Large intestine (tissue), 3 donors: Measurements from ENCODE around the gene MPC2. TPM values are rescaled to one million over a fixed set of nuclear protein-coding genes. Genes with fewer than 3 reads are reported as not detected.

Experiments used
- DNase-seq, 2 donors: peaks; one replicate each; pipeline versions ENCODE4 v3.0.0 to v3.0.0-alpha.2; 2013
- H3K27ac ChIP-seq: one replicate; pipeline ENCODE4 v1.5.1; 2013; ENCODE audit warnings: low read length
- H3K27me3 ChIP-seq: 2 replicates; pipeline ENCODE4 v1.6.1; 2013; ENCODE audit warnings: low read length; ENCODE audit not compliant: control insufficient read depth, insufficient read depth
- H3K36me3 ChIP-seq: 2 replicates; pipeline ENCODE4 v1.6.1; 2013; ENCODE audit warnings: low read length; ENCODE audit not compliant: control insufficient read depth, insufficient read depth
- H3K4me1 ChIP-seq: one replicate; pipeline ENCODE4 v1.6.1; 2013; ENCODE audit warnings: low read length; ENCODE audit not compliant: control insufficient read depth, insufficient read depth
- H3K4me3 ChIP-seq: one replicate; pipeline ENCODE4 v1.5.1; 2013; ENCODE audit warnings: low read length
- H3K9me3 ChIP-seq: one replicate; pipeline ENCODE4 v1.6.1; 2013; ENCODE audit warnings: mild to moderate bottlenecking, low read depth, low read length, moderate library complexity; ENCODE audit not compliant: control insufficient read depth
- WGBS: methylation state at CpG from one replicate; pipeline ENCODE4 v1.1.5; 2013; ENCODE audit warnings: low lambda C conversion rate; ENCODE audit not compliant: insufficient coverage; 5-methylcytosine and 5-hydroxymethylcytosine counted together
- polyA plus RNA-seq: library from polyadenylated mRNA; unstranded; fragments of 120-200 nt; gene quantifications from one replicate; pipeline ENCODE4 v1.2.1, GENCODE V29; 2013

Gene MPC2
- polyA plus RNA-seq, 1 donor: 149 TPM

DNA sequence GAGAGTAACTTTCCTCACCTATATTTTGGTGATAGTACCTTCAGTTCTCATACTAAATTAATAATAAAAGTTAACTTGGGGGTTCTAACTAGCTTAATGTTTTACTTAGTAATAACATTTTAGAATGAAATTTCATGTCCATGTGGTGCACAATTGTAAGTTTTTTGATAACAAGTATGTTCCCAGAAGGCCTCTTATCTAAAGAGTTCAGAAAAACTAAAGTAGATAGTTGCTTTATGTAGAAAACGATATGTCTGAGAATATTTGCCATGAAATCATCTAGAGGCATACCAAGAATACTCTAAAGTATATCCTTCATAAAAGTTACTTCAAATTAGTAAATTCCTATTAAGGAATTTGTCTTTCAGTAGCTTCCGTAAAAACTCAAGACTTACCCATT is 12.8 kb downstream of the MPC2 start:
- Histone ChIP-seq H3K36me3 (peaks cover 5% of the 10 kb centered on the region), H3K4me3 (no peak overlapping the region), H3K9me3 (no peaks in the 10 kb centered on the region), H3K27ac (no peak overlapping the region), H3K4me1 (peaks cover 12% of the 10 kb centered on the region), H3K27me3 (no peaks in the 10 kb centered on the region)
- no peak for DNase-seq
- WGBS: 33% methylated on average over 1 of the region's 2 CpGs

GRCh38 chr1:167923324-167924056 is 13.4 kb downstream of the MPC2 start:
- Histone ChIP-seq H3K4me1 (peaks cover 12% of the 10 kb centered on the region), H3K27me3 (no peaks in the 10 kb centered on the region), H3K36me3 (peaks cover 7% of the 10 kb centered on the region), H3K4me3 (no peak overlapping the region), H3K9me3 (no peaks in the 10 kb centered on the region), H3K27ac (no peak overlapping the region)
- WGBS: 88% methylated on average over 3 of the region's 3 CpGs
- no peak for DNase-seq

- H3K4me3 ChIP-seq: no peak overlapping the region
- H3K9me3 ChIP-seq: no peaks in the 10 kb centered on the region
- H3K4me1 ChIP-seq: peaks cover 15% of the 10 kb centered on the region
- 33% methylated on average over 1 of the region's 1 CpG for WGBS
- H3K27ac ChIP-seq: peak overlapping the region; percentile 75
- H3K36me3 ChIP-seq: peaks cover 7% of the 10 kb centered on the region
- DNase-seq: no peak
- no peaks in the 10 kb centered on the region for H3K27me3 ChIP-seq
These were observed 14.2 kb downstream of the MPC2 start for GRCh38 chr1:167922611-167923074.

GRCh38 chr1:167922023-167922422 is 14.8 kb downstream of the MPC2 start:
- H3K27ac ChIP-seq: peak overlapping the region; percentile 75
- peaks cover 14% of the 10 kb centered on the region for H3K4me1 ChIP-seq
- H3K27me3 ChIP-seq: no peaks in the 10 kb centered on the region
- H3K9me3 ChIP-seq: no peaks in the 10 kb centered on the region
- H3K36me3 ChIP-seq: peaks cover 7% of the 10 kb centered on the region
- DNase-seq: peak in 1 of 2 donors; percentile 49
- no peak overlapping the region for H3K4me3 ChIP-seq

DNA sequence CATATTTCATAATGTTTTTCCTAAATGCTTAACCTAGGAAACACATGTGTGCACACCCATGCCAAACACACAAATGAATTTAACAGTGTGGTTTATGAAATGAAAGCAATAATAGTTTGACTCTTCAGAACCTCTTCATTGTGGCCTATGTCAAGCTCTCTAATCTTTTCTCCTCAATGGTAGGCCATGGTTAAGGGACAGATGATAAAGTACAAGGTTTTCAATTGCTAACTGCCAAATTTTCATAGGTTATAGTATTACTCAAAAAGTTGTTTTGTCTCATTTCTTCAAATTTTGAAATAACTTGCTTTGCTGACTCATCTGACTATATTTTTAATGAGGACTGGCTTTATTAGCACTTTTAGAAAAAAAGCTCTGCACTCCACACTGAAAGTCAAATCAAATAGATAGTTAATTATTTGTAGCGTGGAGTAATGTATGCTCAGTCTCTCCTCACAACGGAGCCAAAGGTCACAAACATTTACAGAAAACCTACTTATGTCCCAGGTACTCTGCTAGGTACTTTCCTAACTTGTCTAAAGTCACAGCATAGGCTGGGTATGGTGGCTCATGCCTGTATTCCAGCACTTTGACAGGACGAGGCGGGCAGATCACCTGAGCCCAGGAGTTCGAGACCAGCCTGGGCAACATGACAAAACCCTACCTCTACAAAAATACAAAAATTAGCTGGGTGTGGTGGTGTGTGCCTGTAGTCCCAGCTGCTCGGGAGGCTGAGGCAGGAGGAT is 19.9 kb downstream of the MPC2 start:
- peaks cover 10% of the 10 kb centered on the region for H3K36me3 ChIP-seq
- peak; percentile 70 to 89 for DNase-seq
- WGBS: no CpG with 5 or more reads among the region's 6 CpGs
- H3K27me3 ChIP-seq: no peaks in the 10 kb centered on the region
- H3K27ac ChIP-seq: peak overlapping the region; percentile 63
- no peak overlapping the region for H3K4me3 ChIP-seq
- peaks cover 19% of the 10 kb centered on the region for H3K4me1 ChIP-seq
- H3K9me3 ChIP-seq: no peaks in the 10 kb centered on the region

GRCh38 chr1:167915569-167915968 is 21.3 kb downstream of the MPC2 start:
- H3K27ac ChIP-seq: peak overlapping the region; percentile 52
- H3K4me3 ChIP-seq: no peak overlapping the region
- peaks cover 10% of the 10 kb centered on the region for H3K36me3 ChIP-seq
- H3K4me1 ChIP-seq: peaks cover 19% of the 10 kb centered on the region
- no peaks in the 10 kb centered on the region for H3K9me3 ChIP-seq
- DNase-seq: peak; percentile 25 to 57
- no peaks in the 10 kb centered on the region for H3K27me3 ChIP-seq
- WGBS: no CpG with 5 or more reads among the region's 8 CpGs

GRCh38 chr1:167913895-167914496 is 22.9 kb downstream of the MPC2 start, which contains the start of gene ADCY10:
Gene ADCY10, minus strand, starts transcription at chr1:167914134. Its CDS starts 8,994 bp downstream, at chr1:167905140.
- no peaks in the 10 kb centered on the region for H3K27me3 ChIP-seq
- no peak within 1 kb of the TSS for H3K27ac ChIP-seq
- no peak within 1 kb of the TSS for H3K4me3 ChIP-seq
- WGBS: no CpG with 5 or more reads among the region's 9 CpGs
- H3K9me3 ChIP-seq: no peaks in the 10 kb centered on the region
- peaks cover 19% of the 10 kb centered on the region for H3K4me1 ChIP-seq
- peak; percentile 19 for DNase-seq
- peaks cover 4% of the 10 kb centered on the region for H3K36me3 ChIP-seq

DNA sequence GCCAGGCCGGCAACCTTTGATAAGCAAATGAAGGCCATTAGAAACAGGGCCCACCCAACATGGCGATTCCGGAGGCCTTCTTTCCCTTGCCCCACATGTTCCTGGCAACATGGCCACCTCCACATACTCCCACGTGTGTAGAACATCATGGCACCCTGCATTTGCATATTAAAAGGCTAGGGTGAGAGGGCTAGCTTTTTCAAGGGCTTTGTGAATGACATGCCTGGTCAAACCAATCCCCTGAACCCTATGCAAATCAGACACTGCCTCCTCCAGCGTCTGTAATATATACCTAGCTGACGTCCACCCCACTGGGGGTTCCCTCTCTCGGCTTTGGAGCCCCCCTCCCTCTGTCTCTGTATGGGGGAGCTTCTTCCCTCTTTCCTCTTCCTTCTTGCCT is 24.6 kb downstream of the MPC2 start:
- Histone ChIP-seq H3K27me3 (no peaks in the 10 kb centered on the region), H3K27ac (no peak overlapping the region), H3K4me3 (no peak overlapping the region), H3K36me3 (peaks cover 4% of the 10 kb centered on the region), H3K9me3 (no peaks in the 10 kb centered on the region), H3K4me1 (peaks cover 15% of the 10 kb centered on the region)
- no peak for DNase-seq
- WGBS: 76% methylated on average over 2 of the region's 7 CpGs

GRCh38 chr1:167911413-167911812 is 25.5 kb downstream of the MPC2 start:
- peaks cover 11% of the 10 kb centered on the region for H3K4me1 ChIP-seq
- DNase-seq: no peak
- WGBS: 90% methylated on average over 2 of the region's 8 CpGs

DNA sequence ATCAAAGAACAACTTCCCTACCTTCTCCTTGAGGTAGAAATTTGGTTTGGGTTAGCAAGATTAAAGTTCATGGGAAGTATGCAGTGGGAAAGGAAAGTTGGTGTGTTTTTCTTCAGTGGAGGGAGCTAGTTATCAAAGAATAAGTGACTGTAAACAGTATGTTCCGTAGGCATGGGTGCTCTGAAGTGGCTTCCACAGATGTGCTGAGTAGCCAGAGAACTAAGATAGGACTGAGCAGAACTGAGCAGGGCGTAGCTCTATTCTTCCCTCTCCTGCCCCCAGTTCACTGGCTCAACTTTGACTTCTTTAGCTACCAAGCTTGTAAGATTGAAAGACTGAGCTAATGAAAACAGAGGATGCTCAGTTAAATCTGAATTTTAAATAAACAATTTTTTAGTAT is 26.3 kb downstream of the MPC2 start:
- no CpG with 5 or more reads among the region's 2 CpGs for WGBS
- H3K4me1 ChIP-seq: peaks cover 3% of the 10 kb centered on the region
- no peaks in the 10 kb centered on the region for H3K27me3 ChIP-seq
- H3K36me3 ChIP-seq: peaks cover 4% of the 10 kb centered on the region
- no peaks in the 10 kb centered on the region for H3K9me3 ChIP-seq
- H3K4me3 ChIP-seq: no peak overlapping the region
- peak in 1 of 2 donors; percentile 19 for DNase-seq
- no peak overlapping the region for H3K27ac ChIP-seq

More at GRCh38 chr1:167911413-167911812, 25.5 kb downstream of the MPC2 start:
- no peaks in the 10 kb centered on the region for H3K27me3 ChIP-seq
- H3K36me3 ChIP-seq: peaks cover 4% of the 10 kb centered on the region
- no peak overlapping the region for H3K4me3 ChIP-seq
- no peaks in the 10 kb centered on the region for H3K9me3 ChIP-seq
- H3K27ac ChIP-seq: no peak overlapping the region
